GM18858 (cell line): ENCODE measurements around the gene OR10A5.
"Not testable (repeated sequence)": the region's sequence is repeated elsewhere in the genome, so short reads cannot be mapped to it uniquely, and the experiment has no call there.

Experiments
- ATAC-seq: cut with Tn5 transposase; IDR thresholded peaks from one replicate; pipeline ENCODE4 v1.9.1; 2021; ENCODE audit not compliant: unreplicated experiment

Gene OR10A5

GRCh38 chr11:6875761-6876160, 30.3 kb downstream of the OR10A5 start:
- ATAC-seq = no peak

- no peak for ATAC-seq
Measured at GRCh38 chr11:6876325-6876724, 30.8 kb downstream of the OR10A5 start, which contains the start of gene OR10A4. Gene OR10A4, plus strand, starts transcription at chr11:6876625. Its CDS starts 23 bp downstream, at chr11:6876648.

GRCh38 chr11:6876914-6877313, 31.4 kb downstream of the OR10A5 start:
- no peak for ATAC-seq

GRCh38 chr11:6882751-6883150, 37.3 kb downstream of the OR10A5 start:
- ATAC-seq = no peak

GRCh38 chr11:6887711-6888110, 42.2 kb downstream of the OR10A5 start:
- not testable (repeated sequence) for ATAC-seq

GRCh38 chr11:6888830-6889229, 43.3 kb downstream of the OR10A5 start:
- no peak for ATAC-seq

GRCh38 chr11:6889835-6890234, 44.4 kb downstream of the OR10A5 start:
- ATAC-seq = no peak

- no peak for ATAC-seq
Measured at GRCh38 chr11:6892400-6892799, 46.9 kb downstream of the OR10A5 start, which contains the start of gene OR2D2. Gene OR2D2, minus strand, starts transcription at chr11:6892500. Its CDS starts 0 bp downstream, at chr11:6892500.

GRCh38 chr11:6894097-6894496, 48.6 kb downstream of the OR10A5 start:
- no peak for ATAC-seq

- peak; percentile 98 for ATAC-seq
Measured at GRCh38 chr11:6895010-6895409, 49.5 kb downstream of the OR10A5 start.
